Keratinocyte (primary cell): Measurements from ENCODE around the gene OTOS. TPM values are rescaled to one million over a fixed set of nuclear protein-coding genes. Genes with fewer than 3 reads are reported as not detected.

Experiments used
- DNase-seq: peaks from one replicate; pipeline ENCODE4 v3.0.0-alpha.2; 2011; ENCODE audit warnings: low read depth, missing footprints, low spot score
- FAIRE-seq: peaks from 2 replicates; lab custom pipeline; 2011; peaks lifted over from hg19 to GRCh38; lab: Jason Lieb, UNC
- H2AFZ ChIP-seq: 2 replicates; pipeline ENCODE4 v1.6.0; 2012; ENCODE audit warnings: low read length, control low read depth, inconsistent platforms; ENCODE audit not compliant: control insufficient read depth
- H3K27ac ChIP-seq: 2 replicates; pipeline ENCODE4 v1.5.1; 2011; ENCODE audit warnings: low read length; ENCODE audit not compliant: control insufficient read depth, insufficient read depth
- H3K27me3 ChIP-seq: 3 replicates; pipeline ENCODE4 v1.6.0; 2011; ENCODE audit warnings: low read length; ENCODE audit not compliant: control insufficient read depth, insufficient read depth; ENCODE audit errors: extremely low read depth
- H3K36me3 ChIP-seq, 2 experiments: 2 replicates in 1 of 2; 3 replicates in 1 of 2; pipeline ENCODE4 v1.5.1; 2011; ENCODE audit warnings: low read length in 2 of 2, mild to moderate bottlenecking in 1 of 2; ENCODE audit not compliant: control insufficient read depth in 2 of 2, insufficient read depth in 2 of 2; ENCODE audit errors: extremely low read depth in 1 of 2
- H3K4me1 ChIP-seq: 3 replicates; pipeline ENCODE4 v1.5.1; 2011; ENCODE audit warnings: low read length; ENCODE audit not compliant: control insufficient read depth, insufficient read depth; ENCODE audit errors: extremely low read depth
- H3K4me2 ChIP-seq: 3 replicates; pipeline ENCODE4 v1.6.0; 2011; ENCODE audit warnings: low read depth, low read length; ENCODE audit not compliant: control insufficient read depth, insufficient read depth; ENCODE audit errors: extremely low read depth
- H3K4me3 ChIP-seq, 3 experiments: fragments of 200-600 bp in 1 of 3; sonication (generic) in 1 of 3; 2 replicates in 2 of 3; 3 replicates in 1 of 3; pipeline ENCODE4 v1.5.1; 2011 to 2016; ENCODE audit warnings: low read length in 3 of 3, mild to moderate bottlenecking in 3 of 3, control low read depth in 2 of 3, inconsistent platforms in 1 of 3, low read depth in 1 of 3, mixed read lengths in 1 of 3, mixed run types in 1 of 3, moderate library complexity in 1 of 3; ENCODE audit not compliant: control insufficient read depth in 2 of 3, insufficient read depth in 2 of 3; ENCODE audit errors: extremely low read depth in 1 of 3
- H3K79me2 ChIP-seq: 2 replicates; pipeline ENCODE4 v1.6.0; 2012; ENCODE audit warnings: low read length; ENCODE audit not compliant: control insufficient read depth, insufficient read depth
- H3K9ac ChIP-seq: 3 replicates; pipeline ENCODE4 v1.6.0; 2011; ENCODE audit warnings: low read length; ENCODE audit not compliant: control insufficient read depth, insufficient read depth; ENCODE audit errors: extremely low read depth
- H3K9me1 ChIP-seq: 3 replicates; pipeline ENCODE4 v1.6.0; 2011; ENCODE audit warnings: low read length; ENCODE audit not compliant: control insufficient read depth, insufficient read depth; ENCODE audit errors: extremely low read depth
- H3K9me3 ChIP-seq: 2 replicates; pipeline ENCODE4 v1.5.1; 2012; ENCODE audit warnings: low read depth, low read length; ENCODE audit not compliant: control insufficient read depth
- H4K20me1 ChIP-seq: 3 replicates; pipeline ENCODE4 v1.6.0; 2011; ENCODE audit warnings: low read length; ENCODE audit not compliant: control insufficient read depth, insufficient read depth; ENCODE audit errors: extremely low read depth
- EZH2 ChIP-seq: IDR thresholded peaks from one replicate; pipeline ENCODE4 v1.6.1; 2012; ENCODE audit warnings: inconsistent platforms, mild to moderate bottlenecking, low read length, moderate library complexity
- dilution Hi-C: fragments of 300-500 bp; cut with MboI; formaldehyde crosslinking; loops from one replicate; pipeline ENCODE4 v1.7.0; 2020; ENCODE audit warnings: low sequenced_read_pairs; ENCODE audit not compliant: extremely low pct_ligation_motif_present
- polyA plus RNA-seq, 5 experiments: library from polyadenylated mRNA; depleted of rRNA in 3 of 5; stranded (reverse) in 3 of 5; stranded (forward) in 1 of 5; unstranded in 1 of 5; fragments of >200 nt; gene quantifications; 1 replicate in 1 of 5; 2 replicates in 3 of 5; 3 replicates in 1 of 5; pipeline versions ENCODE4 v1.2.1 to v1.2.3, GENCODE V29; 2011 to 2012; ENCODE audit warnings: missing spikeins in 2 of 5, low read depth in 1 of 5, low replicate concordance in 1 of 5
- TF ChIP-seq, protein P1 (sequence below), 3 experiments: IDR thresholded peaks in 1 of 3; conservative IDR thresholded peaks in 1 of 3; optimal IDR thresholded peaks in 1 of 3; 2 replicates in 2 of 3; 3 replicates in 1 of 3; pipeline versions ENCODE3 to v1.5.1; 2011; ENCODE audit warnings: low read length in 3 of 3, mild to moderate bottlenecking in 3 of 3, moderate library complexity in 2 of 3, control low read depth in 1 of 3, inconsistent platforms in 1 of 3; ENCODE audit not compliant: insufficient read depth in 2 of 3; ENCODE audit errors: extremely low read depth in 1 of 3

OTOS gene
- polyA plus RNA-seq, 1 donor (not counting 4 experiments of a cell fraction or from before 2014, with no cell fraction given): not detected

GRCh38 chr2:240174496-240174895, 34.0 kb upstream of the OTOS start:
- DNase-seq (no peak), FAIRE-seq (no peak)
- H3K79me2 ChIP-seq: no peaks in the 10 kb centered on the region
- H3K4me2 ChIP-seq: no peak overlapping the region
- H3K9ac ChIP-seq: no peak overlapping the region
- no peaks in the 10 kb centered on the region for H3K9me1 ChIP-seq
- no peak overlapping the region for H3K4me3 ChIP-seq
- no peaks in the 10 kb centered on the region for H3K4me1 ChIP-seq
- H3K27ac ChIP-seq: no peak overlapping the region
- H4K20me1 ChIP-seq: no peaks in the 10 kb centered on the region
- peaks cover 27% of the 10 kb centered on the region for H3K27me3 ChIP-seq
- dilution Hi-C loops: no loop called here
- no peak for TF ChIP-seq EZH2
- TF ChIP-seq, protein P1, sequence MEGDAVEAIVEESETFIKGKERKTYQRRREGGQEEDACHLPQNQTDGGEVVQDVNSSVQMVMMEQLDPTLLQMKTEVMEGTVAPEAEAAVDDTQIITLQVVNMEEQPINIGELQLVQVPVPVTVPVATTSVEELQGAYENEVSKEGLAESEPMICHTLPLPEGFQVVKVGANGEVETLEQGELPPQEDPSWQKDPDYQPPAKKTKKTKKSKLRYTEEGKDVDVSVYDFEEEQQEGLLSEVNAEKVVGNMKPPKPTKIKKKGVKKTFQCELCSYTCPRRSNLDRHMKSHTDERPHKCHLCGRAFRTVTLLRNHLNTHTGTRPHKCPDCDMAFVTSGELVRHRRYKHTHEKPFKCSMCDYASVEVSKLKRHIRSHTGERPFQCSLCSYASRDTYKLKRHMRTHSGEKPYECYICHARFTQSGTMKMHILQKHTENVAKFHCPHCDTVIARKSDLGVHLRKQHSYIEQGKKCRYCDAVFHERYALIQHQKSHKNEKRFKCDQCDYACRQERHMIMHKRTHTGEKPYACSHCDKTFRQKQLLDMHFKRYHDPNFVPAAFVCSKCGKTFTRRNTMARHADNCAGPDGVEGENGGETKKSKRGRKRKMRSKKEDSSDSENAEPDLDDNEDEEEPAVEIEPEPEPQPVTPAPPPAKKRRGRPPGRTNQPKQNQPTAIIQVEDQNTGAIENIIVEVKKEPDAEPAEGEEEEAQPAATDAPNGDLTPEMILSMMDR (optimal IDR thresholded peaks at IDR 0.05 in 1 of 3, IDR thresholded peaks at IDR 0.05 in 1 of 3, conservative IDR thresholded peaks at IDR 0.05 in 1 of 3; ENCODE audit: extremely low read depth in 1 of 3, insufficient read depth in 2 of 3, low read length in 3 of 3): no peak
- H2AFZ ChIP-seq: no peak overlapping the region
- no peaks in the 10 kb centered on the region for H3K36me3 ChIP-seq
- H3K9me3 ChIP-seq: no peaks in the 10 kb centered on the region

GRCh38 chr2:240172071-240172895, 31.8 kb upstream of the OTOS start:
- no peak overlapping the region for H3K4me2 ChIP-seq
- no peak overlapping the region for H3K4me3 ChIP-seq
- H3K79me2 ChIP-seq: no peaks in the 10 kb centered on the region
- dilution Hi-C loops: no loop called here
- FAIRE-seq (no peak), DNase-seq (no peak)
- no peaks in the 10 kb centered on the region for H3K9me1 ChIP-seq
- H3K36me3 ChIP-seq: no peaks in the 10 kb centered on the region
- H3K27ac ChIP-seq: no peak overlapping the region
- no peaks in the 10 kb centered on the region for H3K9me3 ChIP-seq
- H2AFZ ChIP-seq: no peak overlapping the region
- H3K27me3 ChIP-seq: peaks cover 19% of the 10 kb centered on the region
- H3K4me1 ChIP-seq: no peaks in the 10 kb centered on the region
- H3K9ac ChIP-seq: no peak overlapping the region
- TF ChIP-seq EZH2: no peak
- TF ChIP-seq, protein P1 (optimal IDR thresholded peaks at IDR 0.05 in 1 of 3, IDR thresholded peaks at IDR 0.05 in 1 of 3, conservative IDR thresholded peaks at IDR 0.05 in 1 of 3; ENCODE audit: extremely low read depth in 1 of 3, insufficient read depth in 2 of 3, low read length in 3 of 3): no peak
- no peaks in the 10 kb centered on the region for H4K20me1 ChIP-seq
